Kidney (tissue), 14 donors: Measurements from ENCODE around the gene ROR1. TPM values are rescaled to one million over a fixed set of nuclear protein-coding genes. Genes with fewer than 3 reads are reported as not detected.

Experiments used
- DNase-seq, 5 donors: peaks; one replicate each; pipeline ENCODE4 v3.0.0-alpha.2; 2013 to 2020
- FAIRE-seq: peaks from 2 replicates; lab custom pipeline; 2012; peaks lifted over from hg19 to GRCh38; lab: Jason Lieb, UNC
- H3K27ac ChIP-seq, 2 donors: one replicate each; pipeline ENCODE4 v1.7.0; 2013; ENCODE audit warnings: low read depth in 2 of 2, low read length in 2 of 2, inconsistent platforms in 1 of 2
- H3K27me3 ChIP-seq: one replicate; pipeline ENCODE4 v1.7.1; 2013; ENCODE audit warnings: low read length, inconsistent platforms; ENCODE audit not compliant: control insufficient read depth, insufficient read depth
- H3K36me3 ChIP-seq, 3 donors: one replicate each; pipeline versions ENCODE4 v1.7.0 to v1.7.1; 2013; ENCODE audit warnings: low read length in 3 of 3, control low read depth in 1 of 3, inconsistent platforms in 1 of 3; ENCODE audit not compliant: insufficient read depth in 3 of 3, control insufficient read depth in 2 of 3
- H3K4me1 ChIP-seq, 3 donors: one replicate each; pipeline versions ENCODE4 v1.7.0 to v1.7.1; 2013; ENCODE audit warnings: low read length in 3 of 3, inconsistent platforms in 1 of 3, low read depth in 1 of 3; ENCODE audit not compliant: control insufficient read depth in 2 of 3, insufficient read depth in 2 of 3
- H3K4me3 ChIP-seq, 3 donors: one replicate each; pipeline versions ENCODE4 v1.7.0 to v1.8.1; 2013; ENCODE audit warnings: low read length in 3 of 3, control low read depth in 1 of 3, inconsistent platforms in 1 of 3
- H3K9ac ChIP-seq, 3 donors: one replicate each; pipeline versions ENCODE4 v1.7.0 to v1.7.1; 2013; ENCODE audit warnings: low read length in 3 of 3, control low read depth in 1 of 3, inconsistent platforms in 1 of 3
- H3K9me3 ChIP-seq, 3 donors: one replicate each; pipeline versions ENCODE4 v1.7.0 to v1.7.1; 2013; ENCODE audit warnings: low read length in 3 of 3, control low read depth in 1 of 3, inconsistent platforms in 1 of 3; ENCODE audit not compliant: control insufficient read depth in 2 of 3, insufficient read depth in 1 of 3
- CTCF ChIP-seq: IDR thresholded peaks from 3 replicates; pipeline ENCODE4 v1.5.1; 2012; ENCODE audit warnings: mild to moderate bottlenecking, moderate library complexity, borderline replicate concordance; ENCODE audit not compliant: insufficient read depth; ENCODE audit errors: extremely low read depth
- intact Hi-C: fragments of 100-400 bp; cut with DNase I; formaldehyde crosslinking; loops from one replicate; pipeline ENCODE4 v1.11.1; 2022
- polyA plus RNA-seq: library from polyadenylated mRNA; stranded (reverse); fragments of 350-450 nt; fragmentation: Illumina TruSeq; extraction: RNeasy Lipid Tissue Mini Kit (QIAGEN cat#74804); gene quantifications from one replicate; pipeline ENCODE4 v1.2.3, GENCODE V29; 2014; ENCODE audit warnings: low read depth, low replicate concordance; ENCODE audit not compliant: insufficient read depth
- total RNA-seq: library from RNA; stranded (reverse); fragmentation: NEBNext Ultra II Directional; extraction: Animal tissue kit (Norgen Biotek cat#: 25700); gene quantifications from one replicate; pipeline ENCODE4 v1.2.1, GENCODE V29; 2021
- donor health status: control.
- donor health status: control.
- donor health status: control.
- donor health status: control.
- donor health status: control.
- donor health status: DM: yes; HTN: yes; CAD: no.
- donor health status: Normal renal cell carcinoma (clear cell type).

Gene ROR1
- total and polyA plus RNA-seq, 2 donors from 2014 or later = 0.77 to 8.0 TPM

GRCh38 chr1:63797056-63797726, 23.4 kb downstream of the ROR1 start:
- no peaks in the 10 kb centered on the region for H3K36me3 ChIP-seq
- no peak overlapping the region for H3K4me3 ChIP-seq
- no peak overlapping the region for H3K27ac ChIP-seq
- no peak for DNase-seq
- no peaks in the 10 kb centered on the region for H3K27me3 ChIP-seq
- peaks cover 0 to 3% (median 0%) of the 10 kb centered on the region in 3 donors for H3K4me1 ChIP-seq
- TF ChIP-seq CTCF = no peak
- no peaks in the 10 kb centered on the region for H3K9me3 ChIP-seq
- no peak for FAIRE-seq
- no peak overlapping the region for H3K9ac ChIP-seq
- intact Hi-C loops = no loop called here

- no peak for TF ChIP-seq CTCF
- no peaks in the 10 kb centered on the region for H3K27me3 ChIP-seq
- H3K9ac ChIP-seq = no peak overlapping the region
- H3K9me3 ChIP-seq = no peaks in the 10 kb centered on the region
- intact Hi-C loops = no loop called here
- no peak overlapping the region for H3K27ac ChIP-seq
- H3K4me3 ChIP-seq = no peak overlapping the region
- no peak for FAIRE-seq
- no peaks in the 10 kb centered on the region for H3K36me3 ChIP-seq
- no peak for DNase-seq
- H3K4me1 ChIP-seq = peaks cover 0 to 3% (median 0%) of the 10 kb centered on the region in 3 donors
These were observed 24.5 kb downstream of the ROR1 start for GRCh38 chr1:63798284-63798683.

- no peak for DNase-seq
- FAIRE-seq = no peak
- Histone ChIP-seq H3K9me3 (no peaks in the 10 kb centered on the region), H3K9ac (no peak overlapping the region), H3K27ac (no peak overlapping the region), H3K27me3 (no peaks in the 10 kb centered on the region), H3K4me1 (peaks cover 0 to 7% (median 0%) of the 10 kb centered on the region in 3 donors), H3K4me3 (no peak overlapping the region), H3K36me3 (no peaks in the 10 kb centered on the region)
- no peak for TF ChIP-seq CTCF
- intact Hi-C loops = no loop called here
These were observed 25.5 kb downstream of the ROR1 start for GRCh38 chr1:63799307-63799706.

- FAIRE-seq (no peak), DNase-seq (no peak)
- intact Hi-C loops = no loop called here
- H3K27me3 ChIP-seq = no peaks in the 10 kb centered on the region
- no peak overlapping the region for H3K9ac ChIP-seq
- no peak overlapping the region for H3K27ac ChIP-seq
- H3K4me1 ChIP-seq = peaks cover 0 to 7% (median 0%) of the 10 kb centered on the region in 3 donors
- no peaks in the 10 kb centered on the region for H3K36me3 ChIP-seq
- no peak overlapping the region for H3K4me3 ChIP-seq
- H3K9me3 ChIP-seq = no peaks in the 10 kb centered on the region
- TF ChIP-seq CTCF = no peak
These were observed 26.0 kb downstream of the ROR1 start for GRCh38 chr1:63799820-63800219.
